ENCODE results near the gene ARHGAP42.

GRCh38 chr11:100866453-100866852 is 179.4 kb downstream of the ARHGAP42 start:
- TF ChIP-seq POLR2AphosphoS5 (IDR thresholded peaks at IDR 0.05; ENCODE audit: low read depth) (no peak), CTCF (IDR thresholded peaks at IDR 0.05; ENCODE audit: insufficient read depth, low read length) (no peak), REST (IDR thresholded peaks at IDR 0.05; ENCODE audit: insufficient replicate concordance, low read depth) (no peak), GABPA (IDR thresholded peaks at IDR 0.05; ENCODE audit: low read depth) (no peak)

Measured in HL-60 (cell line).